ENCODE data around the gene TSPAN18. TPM values are rescaled to one million over a fixed set of nuclear protein-coding genes. Genes with fewer than 3 reads are reported as not detected.
A peak's percentile ranks its signal among the peaks of the same experiment; 100 is the strongest.

Gene TSPAN18
- total RNA-seq, 1 donor from 2014 or later: 23.2 TPM

DNA sequence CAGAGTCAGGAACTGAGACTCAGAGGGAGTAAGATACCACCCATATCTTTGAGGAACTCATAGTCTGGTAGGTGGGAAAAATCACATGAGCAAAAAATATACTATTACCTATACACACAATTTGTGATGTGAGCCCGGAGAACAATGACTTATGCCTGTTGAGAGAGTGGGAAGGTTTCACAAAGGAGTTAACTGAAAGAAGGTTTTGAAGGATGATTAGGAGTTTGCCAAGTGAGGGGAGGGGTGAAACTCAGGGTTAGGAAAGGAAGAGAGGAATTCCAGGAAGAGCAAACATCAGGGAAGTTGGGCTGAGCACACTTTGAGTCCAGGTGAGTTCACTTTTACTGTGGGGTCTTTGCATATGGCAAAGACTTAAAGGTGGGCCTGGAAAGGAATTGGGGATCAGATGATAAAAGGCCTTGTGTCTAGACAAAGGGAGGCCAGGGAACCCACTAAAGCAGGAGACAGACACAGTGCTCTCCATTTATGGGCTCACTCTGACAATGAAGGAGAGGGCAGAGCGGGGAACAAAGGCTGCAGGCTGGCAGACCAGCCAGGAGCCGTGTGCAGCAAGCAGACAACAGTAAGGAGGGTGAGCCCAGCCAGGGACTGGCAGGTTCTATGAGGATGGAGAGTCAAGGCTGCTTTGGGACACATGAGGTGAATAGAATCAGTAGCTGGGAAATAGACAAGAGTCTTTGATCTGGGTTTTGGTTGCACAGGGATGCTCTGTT lies 33.1 kb downstream of the TSPAN18 start:
- no peak for DNase-seq

- DNase-seq: peak; percentile 60
Measured at GRCh38 chr11:44760477-44760872, 33.7 kb downstream of the TSPAN18 start.

- DNase-seq: peak; percentile 85
Measured at GRCh38 chr11:44760917-44761550, 34.3 kb downstream of the TSPAN18 start.

DNA sequence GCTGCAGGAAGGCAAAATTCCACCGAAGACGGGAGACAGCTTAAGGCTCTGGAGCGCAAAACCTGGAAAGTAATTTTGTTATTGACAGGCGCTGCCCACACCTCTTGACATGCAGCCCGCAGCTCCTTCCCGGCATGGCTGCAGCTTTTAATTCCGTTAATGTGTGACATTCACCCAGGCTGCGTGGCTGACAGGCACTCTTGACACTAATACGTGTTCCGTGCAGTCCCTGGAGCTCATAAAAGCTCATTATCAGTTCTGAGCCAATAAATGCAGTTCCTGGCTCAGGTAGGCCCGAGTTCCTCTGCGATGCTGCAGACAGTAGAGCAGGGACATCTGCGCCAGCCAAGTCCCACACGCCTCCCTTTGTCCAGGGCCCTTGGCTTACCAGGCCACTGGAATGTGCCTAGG lies 34.8 kb downstream of the TSPAN18 start:
- DNase-seq: no peak

DNA sequence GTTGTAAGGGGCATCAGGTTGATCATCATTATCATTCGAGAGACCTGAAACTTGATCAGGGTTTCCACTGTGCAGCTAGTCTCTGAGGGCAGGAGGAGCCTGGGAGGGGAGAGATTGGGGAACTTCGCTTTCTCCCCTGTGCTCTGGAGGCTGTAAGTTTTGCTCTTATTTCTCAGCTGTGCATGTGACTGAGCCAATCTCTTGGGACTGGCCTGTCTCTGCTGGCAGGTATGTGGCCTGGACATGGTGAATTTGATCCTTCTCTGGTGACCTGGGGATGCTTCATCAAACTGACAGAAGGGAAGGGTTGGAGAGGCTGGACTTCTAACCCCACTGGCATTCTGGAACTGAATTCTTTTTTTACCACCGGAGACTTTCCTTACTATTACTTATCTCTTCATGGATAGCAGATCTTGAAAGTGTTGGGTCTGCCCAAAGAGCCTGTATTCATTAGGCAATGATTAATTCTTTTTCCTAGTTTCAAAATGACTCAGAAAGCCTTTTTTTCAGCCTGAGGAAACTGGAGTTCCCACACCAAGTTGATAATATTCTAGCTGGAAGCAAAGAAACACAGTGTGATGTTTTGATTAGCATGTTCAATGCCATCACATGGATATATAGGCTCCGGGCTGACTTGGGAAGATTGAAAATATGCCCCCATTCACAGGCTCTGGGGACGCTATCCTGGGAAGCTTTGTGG lies 36.5 kb downstream of the TSPAN18 start:
- no peak for DNase-seq

DNA sequence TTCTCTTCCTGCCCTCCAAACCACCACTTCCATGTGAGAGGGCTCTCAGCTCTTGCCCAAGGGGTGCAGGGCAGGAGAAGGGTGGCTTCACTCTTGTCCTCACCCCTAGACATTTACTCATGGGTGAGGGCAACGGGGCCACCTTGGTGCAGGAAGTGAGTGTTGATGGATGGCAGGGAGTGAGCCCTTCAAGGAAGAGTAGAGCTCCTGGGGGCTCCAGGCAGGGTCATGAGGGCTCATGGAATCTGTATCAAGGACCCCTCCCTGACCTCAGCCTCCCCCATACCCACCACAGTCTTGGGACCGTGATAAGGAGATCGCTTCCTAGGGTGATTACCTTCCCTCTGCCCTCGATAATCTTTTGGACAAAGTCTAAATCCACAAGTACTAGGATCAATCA lies 37.8 kb downstream of the TSPAN18 start:
- DNase-seq: no peak

- DNase-seq: no peak
Measured at GRCh38 chr11:44765026-44765595, 38.3 kb downstream of the TSPAN18 start.

DNA sequence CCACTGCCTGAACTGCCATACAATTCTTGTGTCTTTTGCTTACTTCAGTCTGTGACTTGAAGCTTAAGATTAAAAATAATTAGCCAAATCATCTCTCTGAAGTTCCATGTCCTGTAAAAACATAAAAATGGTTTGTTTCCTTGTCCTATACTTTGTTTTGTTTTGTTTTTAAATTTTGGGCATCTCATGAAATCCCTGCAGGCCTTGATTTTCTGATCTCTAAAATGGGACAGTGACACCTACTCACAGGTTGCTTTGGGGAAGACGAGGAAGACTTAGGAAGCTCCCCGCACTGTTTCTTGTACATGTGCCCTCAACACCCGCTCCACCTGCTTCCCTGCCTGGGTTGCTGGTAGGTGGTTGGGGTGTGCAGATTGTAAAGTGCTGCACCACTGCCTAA lies 38.9 kb downstream of the TSPAN18 start:
- no peak for DNase-seq

- DNase-seq: peak; percentile 80
Measured at GRCh38 chr11:44766112-44766971, 39.6 kb downstream of the TSPAN18 start.

GRCh38 chr11:44766972-44767278 lies 40.2 kb downstream of the TSPAN18 start:
- no peak for DNase-seq

- DNase-seq: no peak
Measured at GRCh38 chr11:44767421-44767820, 40.7 kb downstream of the TSPAN18 start.

DNA sequence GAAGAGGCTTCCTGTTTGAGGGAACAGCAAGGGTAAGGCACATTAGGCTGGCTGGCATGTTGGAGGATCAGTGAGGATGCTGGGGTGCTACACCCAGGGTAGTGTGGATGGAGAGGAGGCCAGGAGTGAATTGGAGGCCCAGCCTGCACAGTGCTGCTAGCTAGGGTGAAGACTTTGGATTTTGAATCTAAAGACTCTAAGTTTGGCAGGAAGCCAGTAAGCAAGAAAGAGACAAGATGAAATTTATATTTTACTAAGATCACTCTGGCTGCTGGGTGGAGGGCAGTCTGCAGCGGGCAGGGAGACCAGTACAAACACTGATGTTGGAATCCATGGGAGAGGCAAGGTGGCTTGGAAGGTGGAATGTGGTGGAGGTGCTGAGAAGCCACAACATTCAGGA lies 43.6 kb downstream of the TSPAN18 start:
- DNase-seq: no peak

- DNase-seq: no peak
Measured at GRCh38 chr11:44771252-44771734, 44.5 kb downstream of the TSPAN18 start.

- DNase-seq: no peak
Measured at GRCh38 chr11:44771841-44772240, 45.1 kb downstream of the TSPAN18 start.

DNA sequence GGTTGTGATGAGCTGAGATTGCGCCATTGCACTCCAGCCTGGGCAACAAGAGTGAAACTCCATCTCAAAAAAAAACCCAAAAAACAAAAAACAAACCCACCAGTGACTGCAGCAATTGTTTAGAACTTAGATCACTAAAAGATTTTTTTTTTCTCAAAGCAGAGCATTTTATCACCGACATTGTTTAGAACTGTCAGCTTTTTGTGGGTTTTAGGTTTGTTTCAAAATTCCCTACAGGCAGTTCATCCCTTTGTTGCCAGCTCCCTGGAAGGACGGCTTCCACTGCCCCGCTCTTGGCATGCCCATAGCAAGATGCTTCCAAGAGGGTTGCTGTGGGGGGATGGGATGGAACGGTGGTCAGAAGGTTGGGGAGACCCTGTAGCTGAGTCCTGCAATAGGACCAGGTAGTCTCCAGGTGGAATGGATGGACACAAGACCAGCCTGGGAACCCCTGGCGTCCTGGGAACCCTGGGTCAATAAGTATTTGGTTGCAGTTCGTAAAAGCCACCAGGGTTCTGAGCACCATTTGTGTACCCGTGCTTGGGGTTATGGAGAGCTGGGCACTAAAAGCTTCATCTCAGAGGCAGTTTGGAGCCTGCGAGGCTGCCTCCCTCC lies 46.7 kb downstream of the TSPAN18 start:
- DNase-seq: no peak

- no peak for DNase-seq
Measured at GRCh38 chr11:44774108-44774507, 47.3 kb downstream of the TSPAN18 start.

DNA sequence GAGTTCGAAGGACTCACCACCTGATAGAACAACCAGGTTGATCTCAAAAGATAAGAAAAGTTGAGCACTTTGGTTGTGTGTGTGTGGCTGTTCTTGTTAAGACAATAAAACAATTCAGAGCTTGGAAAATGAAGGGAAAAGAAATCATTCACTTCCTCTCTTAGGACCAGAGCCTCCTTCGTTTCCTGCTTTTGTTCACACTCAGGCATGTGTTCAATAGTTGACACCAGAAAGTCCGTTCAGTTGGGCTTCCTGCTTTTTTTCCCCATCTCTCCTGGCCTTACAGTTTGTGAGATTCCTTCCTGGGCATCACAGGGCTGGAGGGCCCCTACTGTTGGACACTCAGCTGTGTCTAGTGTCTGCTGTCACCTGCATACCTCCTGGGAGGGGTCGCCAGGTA lies 48.0 kb downstream of the TSPAN18 start:
- no peak for DNase-seq

- no peak for DNase-seq
Measured at GRCh38 chr11:44775366-44775984, 48.7 kb downstream of the TSPAN18 start.

- DNase-seq: no peak
Measured at GRCh38 chr11:44775985-44776446, 49.3 kb downstream of the TSPAN18 start.

DNA sequence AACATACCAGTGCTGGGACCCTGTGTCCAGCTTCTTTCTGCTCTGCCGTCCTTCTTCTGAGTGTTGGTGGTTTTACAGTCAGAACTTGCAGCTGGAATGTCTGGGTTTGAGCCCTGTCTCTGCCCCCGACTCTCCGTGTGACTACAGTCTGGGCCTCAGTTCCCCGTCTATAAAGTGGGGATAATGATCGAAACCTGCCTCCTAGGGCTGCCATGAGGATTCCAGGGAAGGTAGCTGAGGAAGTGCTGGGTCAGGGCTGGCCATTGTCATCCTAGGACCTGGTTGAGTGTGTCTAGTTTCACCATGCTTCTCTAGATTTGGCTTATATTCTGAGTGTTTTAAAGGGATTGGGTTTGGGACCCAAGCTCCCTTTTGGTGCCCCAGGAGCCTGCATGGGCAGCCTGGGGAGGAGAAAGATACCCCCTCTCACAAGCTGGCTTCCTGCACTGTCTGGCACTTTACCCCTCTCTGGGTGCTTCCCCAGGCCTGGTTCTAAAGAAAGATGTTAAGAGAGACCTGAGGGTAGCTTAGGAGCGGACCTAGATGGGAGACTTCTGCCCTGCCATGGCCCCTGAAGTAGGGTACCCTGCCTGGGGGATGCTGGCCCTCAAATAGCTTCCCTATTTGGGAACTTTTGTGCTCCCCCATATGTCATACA lies 49.9 kb downstream of the TSPAN18 start:
- DNase-seq: no peak
